SU-DHL-6 (cell line): ENCODE data around the gene RBKS.

ENCODE experiments used
- EZH2phosphoT487 ChIP-seq: fragments of 200-600 bp; sonication (generic), shearing (Covaris generic); conservative IDR thresholded peaks from 2 replicates; pipeline ENCODE4 v1.6.1; 2018; ENCODE audit warnings: mild to moderate bottlenecking, antibody characterized with exemption, low read length, moderate library complexity, mixed read lengths
- TF ChIP-seq, protein P1 (sequence below): fragments of 200-600 bp; sonication (generic); IDR thresholded peaks from one replicate; pipeline ENCODE4 v1.5.1; 2017; ENCODE audit warnings: antibody characterized with exemption, mild to moderate bottlenecking, low read length, moderate library complexity; ENCODE audit not compliant: insufficient read depth, poor library complexity, severe bottlenecking

DNA sequence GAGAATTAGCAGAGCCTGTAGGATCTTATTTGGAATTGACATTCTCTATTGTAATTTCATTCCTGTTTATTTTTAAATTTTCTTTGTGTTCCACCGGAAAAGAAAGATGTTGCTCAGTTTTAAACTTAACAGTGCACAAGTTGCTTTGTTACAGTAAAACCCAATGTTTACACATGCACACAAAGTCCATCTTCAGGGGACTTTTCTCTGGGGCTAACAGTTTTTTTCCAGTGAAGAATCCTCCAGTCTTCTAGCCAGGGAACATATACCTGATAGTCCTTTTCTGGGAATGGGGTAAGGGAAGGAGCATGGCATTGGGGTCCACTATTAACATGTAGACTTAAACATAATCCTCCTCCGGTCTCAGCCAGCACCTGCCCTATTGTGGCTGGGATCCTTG is 143.9 kb downstream of the RBKS start:
- TF ChIP-seq, protein P1, sequence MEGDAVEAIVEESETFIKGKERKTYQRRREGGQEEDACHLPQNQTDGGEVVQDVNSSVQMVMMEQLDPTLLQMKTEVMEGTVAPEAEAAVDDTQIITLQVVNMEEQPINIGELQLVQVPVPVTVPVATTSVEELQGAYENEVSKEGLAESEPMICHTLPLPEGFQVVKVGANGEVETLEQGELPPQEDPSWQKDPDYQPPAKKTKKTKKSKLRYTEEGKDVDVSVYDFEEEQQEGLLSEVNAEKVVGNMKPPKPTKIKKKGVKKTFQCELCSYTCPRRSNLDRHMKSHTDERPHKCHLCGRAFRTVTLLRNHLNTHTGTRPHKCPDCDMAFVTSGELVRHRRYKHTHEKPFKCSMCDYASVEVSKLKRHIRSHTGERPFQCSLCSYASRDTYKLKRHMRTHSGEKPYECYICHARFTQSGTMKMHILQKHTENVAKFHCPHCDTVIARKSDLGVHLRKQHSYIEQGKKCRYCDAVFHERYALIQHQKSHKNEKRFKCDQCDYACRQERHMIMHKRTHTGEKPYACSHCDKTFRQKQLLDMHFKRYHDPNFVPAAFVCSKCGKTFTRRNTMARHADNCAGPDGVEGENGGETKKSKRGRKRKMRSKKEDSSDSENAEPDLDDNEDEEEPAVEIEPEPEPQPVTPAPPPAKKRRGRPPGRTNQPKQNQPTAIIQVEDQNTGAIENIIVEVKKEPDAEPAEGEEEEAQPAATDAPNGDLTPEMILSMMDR = no peak
- TF ChIP-seq EZH2phosphoT487 = no peak
